NCI-H446 treated with DMSO at 0.1 percent for 48 hours (cell line): ENCODE results near the gene CTIF.

Experiments
- DNase-seq: peaks from one replicate; lab custom pipeline; 2025; lab: John Stamatoyannopoulos, UW

The CTIF gene

DNA sequence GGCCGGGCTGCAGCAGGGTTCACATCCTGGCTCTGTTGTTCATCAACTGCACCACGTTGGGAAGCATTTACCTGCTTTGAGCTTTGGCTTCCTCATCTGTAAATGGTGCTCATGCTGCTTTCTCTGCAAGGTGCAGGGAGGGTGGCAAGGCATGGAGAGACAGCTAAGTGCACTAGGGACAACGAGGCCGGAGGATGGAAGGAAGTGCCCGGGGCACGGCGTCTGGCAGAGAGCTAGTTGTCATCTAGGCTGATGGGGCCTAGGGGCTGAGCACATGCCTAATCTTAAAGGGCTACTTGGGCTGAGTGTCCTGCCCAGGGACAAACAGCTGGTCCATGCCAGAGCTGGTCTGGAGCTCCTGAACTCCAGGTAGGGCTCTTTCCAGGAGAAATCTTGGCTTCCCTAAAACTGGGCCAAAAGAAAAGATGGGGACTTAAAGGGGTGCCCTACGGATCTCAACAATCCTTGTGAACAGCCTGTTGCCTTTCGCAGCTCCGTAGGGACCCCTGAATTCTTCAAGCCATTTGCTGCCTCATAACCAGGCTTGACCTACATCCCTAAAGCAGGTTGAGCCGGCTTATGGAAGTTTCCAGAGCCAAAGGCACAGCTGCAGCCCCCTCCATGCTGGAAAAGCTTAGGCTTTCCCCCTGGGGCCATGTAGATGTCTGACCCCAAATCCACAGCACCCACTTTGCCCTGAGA is 281.1 kb downstream of the CTIF start:
- no peak for DNase-seq

- no peak for DNase-seq
These were observed 281.8 kb downstream of the CTIF start for GRCh38 chr18:48820483-48821250.

DNA sequence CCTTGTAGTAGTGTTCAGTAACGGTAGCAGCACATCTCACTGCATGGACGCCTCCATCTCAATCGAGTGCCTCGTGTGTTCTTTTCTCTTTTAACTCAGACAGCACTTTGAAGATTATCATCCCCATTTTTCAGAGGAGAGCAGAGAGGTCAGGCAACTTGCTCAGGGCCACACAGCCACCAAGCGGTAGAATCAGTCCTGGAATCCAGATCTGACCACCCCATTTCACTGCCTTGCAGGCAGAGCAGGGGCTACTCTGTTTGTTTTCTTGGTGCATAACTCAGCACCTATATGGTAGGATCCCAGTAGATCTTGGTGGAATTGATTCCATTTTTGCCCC is 282.4 kb downstream of the CTIF start:
- DNase-seq: no peak

GRCh38 chr18:48821845-48822244 is 283.0 kb downstream of the CTIF start:
- no peak for DNase-seq

DNA sequence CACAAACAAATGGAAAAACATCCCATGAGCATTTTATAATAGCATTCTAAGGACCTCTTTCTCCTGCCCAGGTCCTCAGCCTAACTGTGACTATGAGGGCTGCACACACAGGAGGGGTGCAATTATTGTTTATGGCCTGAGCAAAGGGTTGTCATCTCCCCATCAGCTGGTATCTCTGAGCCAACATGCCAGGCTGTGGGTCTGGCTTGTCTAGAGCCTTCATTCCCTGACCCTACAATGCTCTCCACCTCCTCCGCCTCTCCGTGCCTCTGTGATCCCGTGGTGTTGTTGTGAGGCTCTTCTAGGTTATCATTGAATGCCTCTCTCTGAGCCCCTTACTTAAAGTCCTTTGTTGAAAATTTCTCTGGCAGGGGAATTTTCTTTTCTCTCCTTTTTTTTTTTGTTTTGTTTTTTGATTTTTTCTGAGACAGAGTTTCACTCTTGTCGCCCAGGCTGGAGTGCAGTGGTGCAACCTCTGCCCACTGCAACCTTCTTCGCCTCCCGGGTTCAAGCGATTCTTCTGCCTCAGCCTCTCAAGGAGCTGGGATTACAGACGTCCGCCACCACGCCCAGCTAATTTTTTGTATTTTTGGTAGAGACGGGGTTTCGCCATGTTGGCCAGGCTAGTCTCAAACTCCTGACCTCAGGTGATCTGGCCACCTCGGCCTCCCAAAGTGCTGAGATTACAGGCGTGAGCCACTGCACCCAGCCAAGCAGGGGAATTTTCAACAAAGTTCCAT is 285.6 kb downstream of the CTIF start:
- DNase-seq: no peak

- DNase-seq: no peak
These were observed 286.4 kb downstream of the CTIF start for GRCh38 chr18:48825101-48825745.

- no peak for DNase-seq
These were observed 287.4 kb downstream of the CTIF start for GRCh38 chr18:48826271-48826670.

DNA sequence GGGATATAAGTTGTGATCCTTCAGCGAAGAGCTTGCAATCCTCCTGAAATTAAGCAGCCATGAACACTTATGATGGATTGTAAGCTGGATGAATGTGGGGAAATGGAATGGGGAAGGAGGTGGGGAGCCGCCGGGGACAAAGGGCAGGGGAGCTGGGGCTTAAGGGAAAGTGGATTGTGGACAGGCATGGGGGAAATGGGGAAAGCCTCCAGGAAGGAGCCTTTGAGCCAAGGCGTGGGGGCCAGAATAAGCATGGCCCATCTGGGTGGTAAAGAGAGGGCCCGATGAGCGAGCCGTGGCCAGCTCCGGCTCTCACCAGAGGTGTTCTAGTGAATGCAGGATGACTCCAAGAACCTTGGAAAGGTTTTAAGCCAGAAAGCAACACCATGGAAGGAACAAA is 288.0 kb downstream of the CTIF start:
- no peak for DNase-seq

GRCh38 chr18:48827291-48828193 is 288.7 kb downstream of the CTIF start:
- no peak for DNase-seq

DNA sequence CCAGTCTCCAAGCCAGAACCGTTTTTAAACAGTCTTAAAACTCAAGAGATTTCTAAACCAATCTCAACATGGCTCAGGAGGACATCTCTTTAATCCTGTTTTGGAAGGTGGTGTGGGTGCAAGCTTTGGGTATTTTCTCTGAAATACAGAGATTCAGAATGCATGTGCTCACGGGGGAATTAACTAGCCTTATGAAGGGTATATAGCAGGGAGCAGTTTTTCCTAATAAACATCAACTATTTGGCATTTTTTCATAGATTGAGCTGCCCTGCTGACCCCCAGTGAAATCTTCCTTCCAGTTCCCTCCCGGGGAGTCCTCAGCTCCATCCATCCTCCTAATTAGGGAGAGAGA is 289.3 kb downstream of the CTIF start:
- no peak for DNase-seq

- no peak for DNase-seq
These were observed 290.0 kb downstream of the CTIF start for GRCh38 chr18:48828691-48829442.

- DNase-seq: no peak
These were observed 290.8 kb downstream of the CTIF start for GRCh38 chr18:48829443-48830149.

GRCh38 chr18:48831113-48831759 is 292.4 kb downstream of the CTIF start:
- DNase-seq: no peak

DNA sequence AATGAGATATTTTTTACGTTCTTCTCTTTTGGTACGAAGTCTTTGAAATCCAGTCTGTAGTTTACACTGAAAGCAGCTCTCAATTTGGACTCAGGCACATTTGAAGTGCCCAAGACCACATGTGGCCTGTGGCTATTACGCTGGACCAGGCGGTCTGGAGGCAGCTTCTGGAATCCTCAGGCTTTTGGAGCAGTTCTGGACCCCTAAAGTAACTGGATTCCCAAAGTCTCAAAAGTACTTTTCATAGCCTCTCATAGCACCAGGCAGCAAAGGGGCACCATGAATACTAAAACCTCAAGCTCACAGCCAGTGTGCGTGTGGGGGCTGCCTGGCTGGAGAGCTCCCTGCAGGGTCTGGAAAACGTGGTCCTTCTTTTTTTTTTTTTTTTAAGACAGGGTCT is 293.0 kb downstream of the CTIF start:
- DNase-seq: no peak

GRCh38 chr18:48832938-48833700 is 294.3 kb downstream of the CTIF start:
- DNase-seq: no peak

GRCh38 chr18:48833701-48834412 is 295.0 kb downstream of the CTIF start:
- DNase-seq: no peak

DNA sequence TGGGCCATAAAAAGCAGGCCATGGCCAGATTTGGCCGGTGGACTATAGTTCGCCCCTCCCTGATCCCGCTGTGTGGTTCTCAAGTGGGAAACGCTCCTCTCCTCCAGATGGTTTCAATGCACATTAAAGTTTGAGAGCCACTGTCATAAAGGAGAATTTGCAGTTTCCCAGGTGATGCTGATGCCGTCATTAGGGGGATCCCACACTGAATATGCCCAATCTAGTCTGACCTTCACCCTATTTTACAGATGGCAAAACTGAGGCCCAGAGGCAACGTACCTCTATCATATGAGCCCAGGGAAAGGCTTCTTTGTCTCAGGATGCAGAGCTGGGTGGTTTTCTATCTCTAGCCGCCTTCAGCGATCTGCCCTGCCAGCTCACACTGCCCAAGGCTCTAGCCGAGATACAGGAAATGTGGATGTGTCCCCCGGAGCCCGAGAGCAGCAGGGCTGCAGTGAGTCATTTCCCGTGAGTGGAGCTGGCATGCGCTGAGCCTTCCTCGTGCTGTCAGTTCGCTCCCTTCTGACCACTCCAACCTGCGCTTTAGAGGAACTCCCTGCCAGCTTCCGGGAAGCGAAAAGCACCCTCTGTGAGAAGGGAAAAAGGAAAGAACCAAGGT is 295.7 kb downstream of the CTIF start:
- DNase-seq: no peak

GRCh38 chr18:48835119-48835518 is 296.3 kb downstream of the CTIF start:
- DNase-seq: no peak
